Psoas muscle (tissue), 8 donors: ENCODE results near the gene ASAH2. TPM values are rescaled to one million over a fixed set of nuclear protein-coding genes. Genes with fewer than 3 reads are reported as not detected.

Experiments used
- ATAC-seq, 4 donors: fragments of 200-7000 bp; cut with Tn5 transposase; one replicate each; pipeline ENCODE4 v1.9.1; 2020; ENCODE audit warnings: moderate library complexity in 3 of 4, mild to moderate bottlenecking in 2 of 4
- DNase-seq, 2 donors: peaks; one replicate each; pipeline ENCODE4 v3.0.0-alpha.2; 2020
- H3K27ac ChIP-seq: fragments of 200-600 bp; one replicate; pipeline ENCODE4 v1.8.0; 2022
- H3K27me3 ChIP-seq, 3 donors: fragments of 200-600 bp in 1 of 3; one replicate each; pipeline versions ENCODE4 v1.6.1 to v1.8.0; 2013 to 2022; ENCODE audit warnings: low read length in 2 of 3, mild to moderate bottlenecking in 2 of 3, moderate library complexity in 1 of 3; ENCODE audit not compliant: insufficient read depth in 3 of 3
- H3K36me3 ChIP-seq, 2 donors: fragments of 200-600 bp in 1 of 2; one replicate each; pipeline versions ENCODE4 v1.6.1 to v1.8.0; 2013 to 2022; ENCODE audit warnings: low read depth in 1 of 2, mild to moderate bottlenecking in 1 of 2, moderate library complexity in 1 of 2; ENCODE audit not compliant: insufficient read depth in 1 of 2
- H3K4me1 ChIP-seq: fragments of 200-600 bp; one replicate; pipeline ENCODE4 v1.8.0; 2022
- H3K4me3 ChIP-seq: fragments of 200-600 bp; one replicate; pipeline ENCODE4 v1.8.0; 2022; ENCODE audit warnings: mild to moderate bottlenecking
- H3K9me3 ChIP-seq: fragments of 200-600 bp; one replicate; pipeline ENCODE4 v1.8.0; 2022
- CTCF ChIP-seq: fragments of 200-600 bp; IDR thresholded peaks from one replicate; pipeline ENCODE4 v1.8.0; 2022; ENCODE audit warnings: antibody characterized with exemption
- WGBS, 3 donors: extraction: QIAGEN DNeasy Blood & Tissue Kit; methylation state at CpG; one replicate each; pipeline versions ENCODE4 v1.1.6 to v1.1.7; 2013; 5-methylcytosine and 5-hydroxymethylcytosine counted together
- intact Hi-C, 2 donors: fragments of 100-400 bp; cut with DNase I; formaldehyde crosslinking; loops; one replicate each; pipeline versions ENCODE4 v1.11.0 to v1.14.2; 2022
- polyA plus RNA-seq, 3 donors: library from polyadenylated mRNA; stranded (reverse); fragments of 200-250 nt; gene quantifications; one replicate each; pipeline ENCODE4 v1.2.3, GENCODE V29; 2013
- total RNA-seq, 4 donors: library from RNA; stranded (reverse); fragmentation: NEBNext Ultra II Directional in 2 of 4; extraction: Animal tissue kit (Norgen Biotek cat#: 25700) in 2 of 4; gene quantifications; one replicate each; pipeline versions ENCODE4 v1.2.1 to v1.2.4, GENCODE V29; 2021 to 2023
- donor health status: healthy with polysubstance abuse.
- donor health status: DM: no; HTN: no; CAD: no; lungs with moderate emphysema.
- donor health status: Bipolar disorder and iron deficiency.
- donor health status: healthy.
- donor health status: DM: yes; HTN: yes; CAD: no.
- donor health status: DM: no; HTN: no; CAD: no.
- donor health status: DM: no; HTN: no; CAD: no.
- donor health status: DM: yes; HTN: yes; CAD: no.

The ASAH2 gene
- total and polyA plus RNA-seq, 7 donors = 0.08 to 3.6 (median 0.27) TPM

- Histone ChIP-seq H3K4me1 (no peaks in the 10 kb centered on the region), H3K27me3 (no peaks in the 10 kb centered on the region), H3K36me3 (no peaks in the 10 kb centered on the region), H3K9me3 (no peaks in the 10 kb centered on the region), H3K4me3 (no peak overlapping the region), H3K27ac (no peak overlapping the region)
- TF ChIP-seq CTCF = no peak
- 49 to 54% (median 51%) methylated on average over 2 of the region's 2 CpGs for WGBS, 3 donors
- DNase-seq (no peak), ATAC-seq (no peak)
- intact Hi-C loops = no loop called here
Observed at GRCh38 chr10:50260791-50261281, 9.5 kb upstream of the ASAH2 start.

- DNase-seq (no peak), ATAC-seq (no peak)
- TF ChIP-seq CTCF = no peak
- Histone ChIP-seq H3K4me3 (no peak overlapping the region), H3K27ac (no peak overlapping the region), H3K4me1 (no peaks in the 10 kb centered on the region), H3K27me3 (peaks cover 0 to 4% (median 0%) of the 10 kb centered on the region in 3 donors), H3K9me3 (no peaks in the 10 kb centered on the region), H3K36me3 (no peaks in the 10 kb centered on the region)
- intact Hi-C loops = no loop called here
- 47 to 65% (median 49%) methylated on average over 2 of the region's 2 CpGs for WGBS, 3 donors
Observed at GRCh38 chr10:50254479-50254878, 3.2 kb upstream of the ASAH2 start.

- no peaks in the 10 kb centered on the region for H3K36me3 ChIP-seq
- no peak for DNase-seq
- 80 to 84% (median 82%) methylated on average over 2 of the region's 2 CpGs for WGBS, 3 donors
- intact Hi-C loops = no loop called here
- no peak for TF ChIP-seq CTCF
- H3K4me3 ChIP-seq = no peak overlapping the region
- peaks cover 0 to 4% (median 0%) of the 10 kb centered on the region in 3 donors for H3K27me3 ChIP-seq
- no peak overlapping the region for H3K27ac ChIP-seq
- H3K9me3 ChIP-seq = no peaks in the 10 kb centered on the region
- no peaks in the 10 kb centered on the region for H3K4me1 ChIP-seq
- no peak for ATAC-seq
Observed at GRCh38 chr10:50250096-50250854, 1.0 kb downstream of the ASAH2 start.

GRCh38 chr10:50248598-50248997 lies 2.7 kb downstream of the ASAH2 start:
- TF ChIP-seq CTCF = no peak
- DNase-seq (no peak), ATAC-seq (no peak)
- H3K27me3 ChIP-seq = peaks cover 0 to 4% (median 0%) of the 10 kb centered on the region in 3 donors
- no peaks in the 10 kb centered on the region for H3K4me1 ChIP-seq
- H3K36me3 ChIP-seq = no peaks in the 10 kb centered on the region
- intact Hi-C loops = no loop called here
- no peak overlapping the region for H3K4me3 ChIP-seq
- 74 to 88% (median 75%) methylated on average over 5 of the region's 5 CpGs for WGBS, 3 donors
- no peaks in the 10 kb centered on the region for H3K9me3 ChIP-seq
- H3K27ac ChIP-seq = no peak overlapping the region

- DNase-seq (no peak), ATAC-seq (no peak)
- intact Hi-C loops = no loop called here
- Histone ChIP-seq H3K27me3 (peaks cover 0 to 4% (median 0%) of the 10 kb centered on the region in 3 donors), H3K36me3 (no peaks in the 10 kb centered on the region), H3K4me1 (no peaks in the 10 kb centered on the region), H3K9me3 (no peaks in the 10 kb centered on the region), H3K27ac (no peak overlapping the region), H3K4me3 (no peak overlapping the region)
- no peak for TF ChIP-seq CTCF
- 43 to 47% (median 46%) methylated on average over 3 of the region's 3 CpGs for WGBS, 3 donors
Observed at GRCh38 chr10:50248062-50248461, 3.3 kb downstream of the ASAH2 start.
